HEK293 (cell line): ENCODE data around the gene MT1B.

Source experiments
- AEBP2 ChIP-seq: fragments of 450-650 bp; formaldehyde crosslinking; IDR thresholded peaks from 2 replicates; pipeline ENCODE4 v1.5.1; 2016; ENCODE audit warnings: missing biosample characterization, missing genetic modification characterization, borderline replicate concordance
- GLIS1 ChIP-seq: fragments of 450-650 bp; formaldehyde crosslinking; IDR thresholded peaks from 2 replicates; pipeline ENCODE4 v1.5.1; 2016; ENCODE audit warnings: missing biosample characterization, missing genetic modification characterization
- OVOL3 ChIP-seq: fragments of 450-650 bp; formaldehyde crosslinking; IDR thresholded peaks from 2 replicates; pipeline ENCODE4 v1.5.1; 2016; ENCODE audit warnings: missing biosample characterization, missing genetic modification characterization
- YY2 ChIP-seq: fragments of 450-650 bp; formaldehyde crosslinking; IDR thresholded peaks from 2 replicates; pipeline ENCODE4 v1.5.1; 2016; ENCODE audit warnings: missing biosample characterization, missing genetic modification characterization
- ZBTB17 ChIP-seq: fragments of 450-650 bp; formaldehyde crosslinking; IDR thresholded peaks from 2 replicates; pipeline ENCODE4 v1.5.1; 2016; ENCODE audit warnings: missing biosample characterization, missing genetic modification characterization
- ZFHX2 ChIP-seq: fragments of 450-650 bp; formaldehyde crosslinking; conservative IDR thresholded peaks from 2 replicates; pipeline ENCODE4 v1.5.1; 2016; ENCODE audit warnings: missing biosample characterization, missing genetic modification characterization
- ZNF10 ChIP-seq: fragments of 450-650 bp; formaldehyde crosslinking; IDR thresholded peaks from 2 replicates; pipeline ENCODE4 v1.5.1; 2017; ENCODE audit warnings: missing biosample characterization, missing genetic modification characterization
- ZNF184 ChIP-seq: fragments of 450-650 bp; IDR thresholded peaks from 2 replicates; pipeline ENCODE4 v1.5.1; 2018; ENCODE audit warnings: missing biosample characterization, mild to moderate bottlenecking, missing genetic modification characterization
- ZNF221 ChIP-seq: fragments of 450-650 bp; formaldehyde crosslinking; IDR thresholded peaks from 2 replicates; pipeline ENCODE4 v1.5.1; 2017; ENCODE audit warnings: missing biosample characterization, missing genetic modification characterization, borderline replicate concordance
- ZNF223 ChIP-seq: fragments of 450-650 bp; formaldehyde crosslinking; IDR thresholded peaks from 2 replicates; pipeline ENCODE4 v1.5.1; 2016; ENCODE audit warnings: missing biosample characterization, missing genetic modification characterization
- ZNF404 ChIP-seq: fragments of 450-650 bp; formaldehyde crosslinking; IDR thresholded peaks from 2 replicates; pipeline ENCODE4 v1.5.1; 2017; ENCODE audit warnings: missing biosample characterization, missing genetic modification characterization
- ZNF426 ChIP-seq: fragments of 450-650 bp; formaldehyde crosslinking; IDR thresholded peaks from 2 replicates; pipeline ENCODE4 v1.5.1; 2017; ENCODE audit warnings: missing biosample characterization, missing genetic modification characterization, mild to moderate bottlenecking, inconsistent platforms, moderate library complexity
- ZNF488 ChIP-seq: fragments of 450-650 bp; formaldehyde crosslinking; IDR thresholded peaks from 2 replicates; pipeline ENCODE4 v1.5.1; 2016; ENCODE audit warnings: missing biosample characterization, missing genetic modification characterization
- ZNF501 ChIP-seq: fragments of 450-650 bp; formaldehyde crosslinking; IDR thresholded peaks from 2 replicates; pipeline ENCODE4 v1.5.1; 2016; ENCODE audit warnings: missing biosample characterization, missing genetic modification characterization
- ZNF530 ChIP-seq: fragments of 450-650 bp; formaldehyde crosslinking; IDR thresholded peaks from 2 replicates; pipeline ENCODE4 v1.5.1; 2016; ENCODE audit warnings: low read depth, missing biosample characterization, missing genetic modification characterization
- ZNF555 ChIP-seq: fragments of 450-650 bp; formaldehyde crosslinking; conservative IDR thresholded peaks from 2 replicates; pipeline ENCODE4 v1.5.1; 2017; ENCODE audit warnings: missing biosample characterization, mild to moderate bottlenecking, missing genetic modification characterization, inconsistent platforms
- ZNF610 ChIP-seq: fragments of 450-650 bp; formaldehyde crosslinking; IDR thresholded peaks from 2 replicates; pipeline ENCODE4 v1.5.1; 2016; ENCODE audit warnings: missing biosample characterization, missing genetic modification characterization, borderline replicate concordance
- ZNF629 ChIP-seq: fragments of 450-650 bp; formaldehyde crosslinking; IDR thresholded peaks from 2 replicates; pipeline ENCODE4 v1.5.1; 2017; ENCODE audit warnings: missing biosample characterization, missing genetic modification characterization
- ZNF660 ChIP-seq: fragments of 450-650 bp; IDR thresholded peaks from 2 replicates; pipeline ENCODE4 v1.5.1; 2018; ENCODE audit warnings: missing biosample characterization, mild to moderate bottlenecking, missing genetic modification characterization
- ZNF785 ChIP-seq: fragments of 450-650 bp; formaldehyde crosslinking; IDR thresholded peaks from 2 replicates; pipeline ENCODE4 v1.5.1; 2016; ENCODE audit warnings: missing biosample characterization, missing genetic modification characterization
- ZNF837 ChIP-seq: fragments of 450-650 bp; formaldehyde crosslinking; IDR thresholded peaks from 2 replicates; pipeline ENCODE4 v1.5.1; 2016; ENCODE audit warnings: missing biosample characterization, missing genetic modification characterization
- ZSCAN5A ChIP-seq: fragments of 450-650 bp; formaldehyde crosslinking; IDR thresholded peaks from 2 replicates; pipeline ENCODE4 v1.5.1; 2016; ENCODE audit warnings: missing biosample characterization, missing genetic modification characterization
- ZXDB ChIP-seq: fragments of 450-650 bp; formaldehyde crosslinking; IDR thresholded peaks from 2 replicates; pipeline ENCODE4 v1.5.1; 2016; ENCODE audit warnings: missing biosample characterization, missing genetic modification characterization
- TF ChIP-seq, protein P1 (sequence below): fragments of 450-650 bp; formaldehyde crosslinking; IDR thresholded peaks from 2 replicates; pipeline ENCODE4 v1.5.1; 2016; ENCODE audit warnings: missing biosample characterization, missing genetic modification characterization, low read depth
- TF ChIP-seq, protein P2 (sequence below): fragments of 450-650 bp; formaldehyde crosslinking; IDR thresholded peaks from 2 replicates; pipeline ENCODE4 v1.5.1; 2016; ENCODE audit warnings: missing biosample characterization, missing genetic modification characterization
- TF ChIP-seq, protein P3 (sequence below): fragments of 450-650 bp; formaldehyde crosslinking; IDR thresholded peaks from 2 replicates; pipeline ENCODE4 v1.5.1; 2016; ENCODE audit warnings: missing biosample characterization, missing genetic modification characterization
- TF ChIP-seq, protein P4 (sequence below): fragments of 450-650 bp; formaldehyde crosslinking; conservative IDR thresholded peaks from 2 replicates; pipeline ENCODE4 v1.5.1; 2016; ENCODE audit warnings: low read depth, missing biosample characterization, missing genetic modification characterization

MT1B gene

GRCh38 chr16:56657555-56658326 lies 6.1 kb downstream of the MT1B start, which contains the start of gene MT1F (continued):
- TF ChIP-seq ZNF837 (tag by site-specific recombination) (no peak), ZNF501 (tag by site-specific recombination) (no peak), ZNF488 (no peak), ZNF10 (tag by site-specific recombination) (no peak), ZNF426 (tag by site-specific recombination) (no peak), ZNF221 (tag by site-specific recombination) (no peak), OVOL3 (no peak), YY2 (no peak), ZSCAN5A (no peak), ZNF610 (tag by site-specific recombination) (no peak), ZNF660 (tag by site-specific recombination) (no peak), ZNF785 (tag by site-specific recombination) (no peak), ZNF223 (tag by site-specific recombination) (no peak), AEBP2 (tag by site-specific recombination) (no peak), ZXDB (tag by site-specific recombination) (0 out of 2 replicates have a peak, but pooled peaks have one; percentile 29), ZNF184 (tag by site-specific recombination) (no peak), ZNF629 (tag by site-specific recombination) (no peak), ZNF404 (no peak), GLIS1 (tag by site-specific recombination) (peak; percentile 79), ZNF530 (tag by site-specific recombination) (no peak), ZNF555 (tag by site-specific recombination) (no peak), ZFHX2 (tag by site-specific recombination) (no peak), ZBTB17 (tag by site-specific recombination) (peak; percentile 55)
- TF ChIP-seq, protein P1, sequence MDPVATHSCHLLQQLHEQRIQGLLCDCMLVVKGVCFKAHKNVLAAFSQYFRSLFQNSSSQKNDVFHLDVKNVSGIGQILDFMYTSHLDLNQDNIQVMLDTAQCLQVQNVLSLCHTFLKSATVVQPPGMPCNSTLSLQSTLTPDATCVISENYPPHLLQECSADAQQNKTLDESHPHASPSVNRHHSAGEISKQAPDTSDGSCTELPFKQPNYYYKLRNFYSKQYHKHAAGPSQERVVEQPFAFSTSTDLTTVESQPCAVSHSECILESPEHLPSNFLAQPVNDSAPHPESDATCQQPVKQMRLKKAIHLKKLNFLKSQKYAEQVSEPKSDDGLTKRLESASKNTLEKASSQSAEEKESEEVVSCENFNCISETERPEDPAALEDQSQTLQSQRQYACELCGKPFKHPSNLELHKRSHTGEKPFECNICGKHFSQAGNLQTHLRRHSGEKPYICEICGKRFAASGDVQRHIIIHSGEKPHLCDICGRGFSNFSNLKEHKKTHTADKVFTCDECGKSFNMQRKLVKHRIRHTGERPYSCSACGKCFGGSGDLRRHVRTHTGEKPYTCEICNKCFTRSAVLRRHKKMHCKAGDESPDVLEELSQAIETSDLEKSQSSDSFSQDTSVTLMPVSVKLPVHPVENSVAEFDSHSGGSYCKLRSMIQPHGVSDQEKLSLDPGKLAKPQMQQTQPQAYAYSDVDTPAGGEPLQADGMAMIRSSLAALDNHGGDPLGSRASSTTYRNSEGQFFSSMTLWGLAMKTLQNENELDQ (tag by site-specific recombination) = no peak
- TF ChIP-seq, protein P2, sequence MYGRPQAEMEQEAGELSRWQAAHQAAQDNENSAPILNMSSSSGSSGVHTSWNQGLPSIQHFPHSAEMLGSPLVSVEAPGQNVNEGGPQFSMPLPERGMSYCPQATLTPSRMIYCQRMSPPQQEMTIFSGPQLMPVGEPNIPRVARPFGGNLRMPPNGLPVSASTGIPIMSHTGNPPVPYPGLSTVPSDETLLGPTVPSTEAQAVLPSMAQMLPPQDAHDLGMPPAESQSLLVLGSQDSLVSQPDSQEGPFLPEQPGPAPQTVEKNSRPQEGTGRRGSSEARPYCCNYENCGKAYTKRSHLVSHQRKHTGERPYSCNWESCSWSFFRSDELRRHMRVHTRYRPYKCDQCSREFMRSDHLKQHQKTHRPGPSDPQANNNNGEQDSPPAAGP = 0 out of 2 replicates have a peak, but pooled peaks have one; percentile 22
- TF ChIP-seq, protein P3, sequence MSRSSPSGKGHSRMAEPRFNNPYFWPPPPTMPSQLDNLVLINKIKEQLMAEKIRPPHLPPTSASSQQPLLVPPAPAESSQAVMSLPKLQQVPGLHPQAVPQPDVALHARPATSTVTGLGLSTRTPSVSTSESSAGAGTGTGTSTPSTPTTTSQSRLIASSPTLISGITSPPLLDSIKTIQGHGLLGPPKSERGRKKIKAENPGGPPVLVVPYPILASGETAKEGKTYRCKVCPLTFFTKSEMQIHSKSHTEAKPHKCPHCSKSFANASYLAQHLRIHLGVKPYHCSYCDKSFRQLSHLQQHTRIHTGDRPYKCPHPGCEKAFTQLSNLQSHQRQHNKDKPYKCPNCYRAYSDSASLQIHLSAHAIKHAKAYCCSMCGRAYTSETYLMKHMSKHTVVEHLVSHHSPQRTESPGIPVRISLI = no peak
- TF ChIP-seq, protein P4, sequence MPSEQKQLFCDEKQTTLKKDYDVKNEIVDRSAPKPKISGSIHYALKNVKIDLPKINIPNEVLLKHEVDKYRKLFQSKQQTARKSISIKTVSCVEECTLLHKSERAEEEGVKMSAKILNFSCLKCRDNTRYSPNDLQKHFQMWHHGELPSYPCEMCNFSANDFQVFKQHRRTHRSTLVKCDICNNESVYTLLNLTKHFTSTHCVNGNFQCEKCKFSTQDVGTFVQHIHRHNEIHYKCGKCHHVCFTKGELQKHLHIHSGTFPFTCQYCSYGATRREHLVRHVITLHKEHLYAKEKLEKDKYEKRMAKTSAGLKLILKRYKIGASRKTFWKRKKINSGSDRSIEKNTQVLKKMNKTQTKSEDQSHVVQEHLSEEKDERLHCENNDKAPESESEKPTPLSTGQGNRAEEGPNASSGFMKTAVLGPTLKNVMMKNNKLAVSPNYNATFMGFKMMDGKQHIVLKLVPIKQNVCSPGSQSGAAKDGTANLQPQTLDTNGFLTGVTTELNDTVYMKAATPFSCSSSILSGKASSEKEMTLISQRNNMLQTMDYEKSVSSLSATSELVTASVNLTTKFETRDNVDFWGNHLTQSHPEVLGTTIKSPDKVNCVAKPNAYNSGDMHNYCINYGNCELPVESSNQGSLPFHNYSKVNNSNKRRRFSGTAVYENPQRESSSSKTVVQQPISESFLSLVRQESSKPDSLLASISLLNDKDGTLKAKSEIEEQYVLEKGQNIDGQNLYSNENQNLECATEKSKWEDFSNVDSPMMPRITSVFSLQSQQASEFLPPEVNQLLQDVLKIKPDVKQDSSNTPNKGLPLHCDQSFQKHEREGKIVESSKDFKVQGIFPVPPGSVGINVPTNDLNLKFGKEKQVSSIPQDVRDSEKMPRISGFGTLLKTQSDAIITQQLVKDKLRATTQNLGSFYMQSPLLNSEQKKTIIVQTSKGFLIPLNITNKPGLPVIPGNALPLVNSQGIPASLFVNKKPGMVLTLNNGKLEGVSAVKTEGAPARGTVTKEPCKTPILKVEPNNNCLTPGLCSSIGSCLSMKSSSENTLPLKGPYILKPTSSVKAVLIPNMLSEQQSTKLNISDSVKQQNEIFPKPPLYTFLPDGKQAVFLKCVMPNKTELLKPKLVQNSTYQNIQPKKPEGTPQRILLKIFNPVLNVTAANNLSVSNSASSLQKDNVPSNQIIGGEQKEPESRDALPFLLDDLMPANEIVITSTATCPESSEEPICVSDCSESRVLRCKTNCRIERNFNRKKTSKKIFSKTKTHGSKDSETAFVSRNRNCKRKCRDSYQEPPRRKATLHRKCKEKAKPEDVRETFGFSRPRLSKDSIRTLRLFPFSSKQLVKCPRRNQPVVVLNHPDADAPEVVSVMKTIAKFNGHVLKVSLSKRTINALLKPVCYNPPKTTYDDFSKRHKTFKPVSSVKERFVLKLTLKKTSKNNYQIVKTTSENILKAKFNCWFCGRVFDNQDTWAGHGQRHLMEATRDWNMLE (tag by site-specific recombination) = no peak
